ENCODE measurements around the gene ZNF865.

The ZNF865 gene

GRCh38 chr19:55601084-55601483 lies 4.4 kb upstream of the ZNF865 start:
- TF ChIP-seq POLR2AphosphoS5 (IDR thresholded peaks at IDR 0.05; ENCODE audit: low read depth, low read length) (no peak), SIN3A (IDR thresholded peaks at IDR 0.05; ENCODE audit: borderline replicate concordance, insufficient read depth, low read length) (no peak), REST (IDR thresholded peaks at IDR 0.05; ENCODE audit: insufficient read depth in 1 of 2, low read depth in 2 of 2, low read length in 2 of 2) (no peak), TAF1 (IDR thresholded peaks at IDR 0.05; ENCODE audit: borderline replicate concordance, insufficient read depth, low read length) (no peak), FOXP2 (optimal IDR thresholded peaks at IDR 0.05; ENCODE audit: borderline replicate concordance, extremely low read depth, extremely low read length, insufficient read depth) (no peak)

- TF ChIP-seq POLR2AphosphoS5 (IDR thresholded peaks at IDR 0.05; ENCODE audit: low read depth, low read length) (no peak), SIN3A (IDR thresholded peaks at IDR 0.05; ENCODE audit: borderline replicate concordance, insufficient read depth, low read length) (no peak), FOXP2 (optimal IDR thresholded peaks at IDR 0.05; ENCODE audit: borderline replicate concordance, extremely low read depth, extremely low read length, insufficient read depth) (no peak), TAF1 (IDR thresholded peaks at IDR 0.05; ENCODE audit: borderline replicate concordance, insufficient read depth, low read length) (no peak), REST (IDR thresholded peaks at IDR 0.05; ENCODE audit: insufficient read depth in 1 of 2, low read depth in 2 of 2, low read length in 2 of 2) (no peak)
These were observed 3.1 kb upstream of the ZNF865 start for GRCh38 chr19:55602104-55603001.

GRCh38 chr19:55603115-55603514 lies 2.3 kb upstream of the ZNF865 start:
- TF ChIP-seq REST (IDR thresholded peaks at IDR 0.05; ENCODE audit: insufficient read depth in 1 of 2, low read depth in 2 of 2, low read length in 2 of 2) (no peak), TAF1 (IDR thresholded peaks at IDR 0.05; ENCODE audit: borderline replicate concordance, insufficient read depth, low read length) (no peak), SIN3A (IDR thresholded peaks at IDR 0.05; ENCODE audit: borderline replicate concordance, insufficient read depth, low read length) (no peak), POLR2AphosphoS5 (IDR thresholded peaks at IDR 0.05; ENCODE audit: low read depth, low read length) (no peak), FOXP2 (optimal IDR thresholded peaks at IDR 0.05; ENCODE audit: borderline replicate concordance, extremely low read depth, extremely low read length, insufficient read depth) (no peak)

GRCh38 chr19:55603581-55604292 lies 1.7 kb upstream of the ZNF865 start:
- TF ChIP-seq SIN3A (IDR thresholded peaks at IDR 0.05; ENCODE audit: borderline replicate concordance, insufficient read depth, low read length) (no peak), FOXP2 (optimal IDR thresholded peaks at IDR 0.05; ENCODE audit: borderline replicate concordance, extremely low read depth, extremely low read length, insufficient read depth) (no peak), TAF1 (IDR thresholded peaks at IDR 0.05; ENCODE audit: borderline replicate concordance, insufficient read depth, low read length) (no peak), POLR2AphosphoS5 (IDR thresholded peaks at IDR 0.05; ENCODE audit: low read depth, low read length) (no peak), REST (IDR thresholded peaks at IDR 0.05; ENCODE audit: insufficient read depth in 1 of 2, low read depth in 2 of 2, low read length in 2 of 2) (no peak)

Data from PFSK-1 (cell line).